ENCODE results near the gene SLC13A3.

DNA sequence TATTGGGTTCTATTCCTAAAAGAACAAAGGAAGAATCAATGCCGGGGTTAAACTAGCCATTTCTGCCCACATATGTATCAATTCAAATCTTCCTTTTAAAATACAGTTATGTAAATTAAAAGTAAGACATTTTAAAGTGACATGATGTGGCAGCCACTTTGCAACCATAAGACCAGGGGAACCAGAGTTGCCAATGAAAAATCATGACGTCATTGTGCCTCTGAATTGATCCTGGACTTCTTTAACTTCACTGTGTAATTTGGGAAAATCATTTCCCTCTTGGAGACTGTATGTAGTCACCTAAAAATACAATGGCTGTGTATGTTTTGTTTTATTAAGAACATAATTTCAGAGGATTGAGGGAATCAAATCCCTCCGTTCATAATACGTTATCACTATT, 42.2 kb downstream of the SLC13A3 start:
- TF ChIP-seq, protein P1, sequence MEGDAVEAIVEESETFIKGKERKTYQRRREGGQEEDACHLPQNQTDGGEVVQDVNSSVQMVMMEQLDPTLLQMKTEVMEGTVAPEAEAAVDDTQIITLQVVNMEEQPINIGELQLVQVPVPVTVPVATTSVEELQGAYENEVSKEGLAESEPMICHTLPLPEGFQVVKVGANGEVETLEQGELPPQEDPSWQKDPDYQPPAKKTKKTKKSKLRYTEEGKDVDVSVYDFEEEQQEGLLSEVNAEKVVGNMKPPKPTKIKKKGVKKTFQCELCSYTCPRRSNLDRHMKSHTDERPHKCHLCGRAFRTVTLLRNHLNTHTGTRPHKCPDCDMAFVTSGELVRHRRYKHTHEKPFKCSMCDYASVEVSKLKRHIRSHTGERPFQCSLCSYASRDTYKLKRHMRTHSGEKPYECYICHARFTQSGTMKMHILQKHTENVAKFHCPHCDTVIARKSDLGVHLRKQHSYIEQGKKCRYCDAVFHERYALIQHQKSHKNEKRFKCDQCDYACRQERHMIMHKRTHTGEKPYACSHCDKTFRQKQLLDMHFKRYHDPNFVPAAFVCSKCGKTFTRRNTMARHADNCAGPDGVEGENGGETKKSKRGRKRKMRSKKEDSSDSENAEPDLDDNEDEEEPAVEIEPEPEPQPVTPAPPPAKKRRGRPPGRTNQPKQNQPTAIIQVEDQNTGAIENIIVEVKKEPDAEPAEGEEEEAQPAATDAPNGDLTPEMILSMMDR (IDR thresholded peaks at IDR 0.05; ENCODE audit: insufficient read depth, low read length, poor library complexity, severe bottlenecking): no peak
- TF ChIP-seq EZH2phosphoT487 (conservative IDR thresholded peaks at IDR 0.05; ENCODE audit: low read length): no peak
